ENCODE measurements around the gene TAL1. TPM values are rescaled to one million over a fixed set of nuclear protein-coding genes. Genes with fewer than 3 reads are reported as not detected.

Gene TAL1
- total and polyA plus RNA-seq, 10 of the 15 experiments (the other 5 are each of a cell fraction or from before 2014, with no cell fraction given): 0.05 TPM; not detected in 9

- TF ChIP-seq TCF12 (IDR thresholded peaks at IDR 0.05; ENCODE audit: low read depth, low read length): no peak
- TF ChIP-seq BRCA1 (IDR thresholded peaks at IDR 0.05; ENCODE audit: low read depth, low read length): no peak
These were observed 59.2 kb downstream of the TAL1 start (continued) for GRCh38 chr1:47172782-47173181.

Other genes with a start within 250 kb of the TAL1 start
Only the 7 nearest of the 8 such genes appear.
- gene CYP4Z1, start 165.0 kb downstream of the TAL1 start, total RNA-seq (2014; rRNA removed): not detected in 2 replicates
- not detected in 2 replicates for gene CYP4Z1, start 165.0 kb downstream of the TAL1 start, total RNA-seq (2014; rRNA removed; fragmentation: Illumina TruSeq; extraction: Trizol)
- gene CYP4Z1, start 165.0 kb downstream of the TAL1 start, total RNA-seq (2021): not detected in 2 replicates
- not detected in 2 replicates for gene CYP4Z1, start 165.0 kb downstream of the TAL1 start, polyA plus RNA-seq (2011; rRNA removed)
- not detected in 2 replicates for gene CYP4Z1, start 165.0 kb downstream of the TAL1 start, polyA plus RNA-seq (2014; fragmentation: Illumina TruSeq; extraction: Trizol)
- not detected for gene CYP4Z1, start 165.0 kb downstream of the TAL1 start, polyA plus RNA-seq (2014; fragmentation: Nextera tagmentation; extraction: Ambion mirVana)
- gene CYP4Z1, start 165.0 kb downstream of the TAL1 start, polyA plus RNA-seq (2014; rRNA removed): not detected in 2 replicates
- not detected for gene CYP4Z1, start 165.0 kb downstream of the TAL1 start, polyA plus RNA-seq (2016; fragmentation: Nextera tagmentation; extraction: Ambion mirVana)
- gene CYP4A22, start 94.8 kb downstream of the TAL1 start, total RNA-seq (2014; rRNA removed): not detected in 2 replicates
- not detected in 2 replicates for gene CYP4A22, start 94.8 kb downstream of the TAL1 start, total RNA-seq (2014; rRNA removed; fragmentation: Illumina TruSeq; extraction: Trizol)
- not detected in 2 replicates for gene CYP4A22, start 94.8 kb downstream of the TAL1 start, total RNA-seq (2021)
- gene CYP4A22, start 94.8 kb downstream of the TAL1 start, polyA plus RNA-seq (2011; rRNA removed): not detected in 2 replicates
- not detected in 2 replicates for gene CYP4A22, start 94.8 kb downstream of the TAL1 start, polyA plus RNA-seq (2014; fragmentation: Illumina TruSeq; extraction: Trizol)
- not detected for gene CYP4A22, start 94.8 kb downstream of the TAL1 start, polyA plus RNA-seq (2014; fragmentation: Nextera tagmentation; extraction: Ambion mirVana)
- gene CYP4A22, start 94.8 kb downstream of the TAL1 start, polyA plus RNA-seq (2014; rRNA removed): not detected in 2 replicates
- not detected for gene CYP4A22, start 94.8 kb downstream of the TAL1 start, polyA plus RNA-seq (2016; fragmentation: Nextera tagmentation; extraction: Ambion mirVana)
- gene PDZK1IP1, start 42.2 kb downstream of the TAL1 start, total RNA-seq (2014; rRNA removed): not detected in 2 replicates
- gene PDZK1IP1, start 42.2 kb downstream of the TAL1 start, total RNA-seq (2014; rRNA removed; fragmentation: Illumina TruSeq; extraction: Trizol): not detected in 2 replicates
- gene PDZK1IP1, start 42.2 kb downstream of the TAL1 start, total RNA-seq (2021): not detected in 2 replicates
- not detected in 2 replicates for gene PDZK1IP1, start 42.2 kb downstream of the TAL1 start, polyA plus RNA-seq (2011; rRNA removed)
- not detected in 2 replicates for gene PDZK1IP1, start 42.2 kb downstream of the TAL1 start, polyA plus RNA-seq (2014; fragmentation: Illumina TruSeq; extraction: Trizol)
- gene PDZK1IP1, start 42.2 kb downstream of the TAL1 start, polyA plus RNA-seq (2014; fragmentation: Nextera tagmentation; extraction: Ambion mirVana): not detected
- not detected in 2 replicates for gene PDZK1IP1, start 42.2 kb downstream of the TAL1 start, polyA plus RNA-seq (2014; rRNA removed)
- gene PDZK1IP1, start 42.2 kb downstream of the TAL1 start, polyA plus RNA-seq (2016; fragmentation: Nextera tagmentation; extraction: Ambion mirVana): not detected
- 26.3 and 33.1 TPM in 2 replicates for gene STIL, start 81.9 kb upstream of the TAL1 start, total RNA-seq (2014; rRNA removed)
- 31.1 and 32.8 TPM in 2 replicates for gene STIL, start 81.9 kb upstream of the TAL1 start, total RNA-seq (2014; rRNA removed; fragmentation: Illumina TruSeq; extraction: Trizol)
- gene STIL, start 81.9 kb upstream of the TAL1 start, total RNA-seq (2021): 22.9 and 23.3 TPM in 2 replicates
- gene STIL, start 81.9 kb upstream of the TAL1 start, polyA plus RNA-seq (2011; rRNA removed): 35.1 and 42.7 TPM in 2 replicates
- gene STIL, start 81.9 kb upstream of the TAL1 start, polyA plus RNA-seq (2014; fragmentation: Illumina TruSeq; extraction: Trizol): 28.5 and 34.1 TPM in 2 replicates
- 1 to 10 TPM; 6.0 to 6.3 TPM for gene STIL, start 81.9 kb upstream of the TAL1 start, polyA plus RNA-seq (2014; fragmentation: Nextera tagmentation; extraction: Ambion mirVana)
- gene STIL, start 81.9 kb upstream of the TAL1 start, polyA plus RNA-seq (2014; rRNA removed): 17.1 and 18.2 TPM in 2 replicates
- gene STIL, start 81.9 kb upstream of the TAL1 start, polyA plus RNA-seq (2016; fragmentation: Nextera tagmentation; extraction: Ambion mirVana): 10 to 100 TPM; 26.8 to 30.0 TPM
- 79.8 and 100 TPM in 2 replicates for gene CMPK1, start 101.6 kb upstream of the TAL1 start, total RNA-seq (2014; rRNA removed)
- gene CMPK1, start 101.6 kb upstream of the TAL1 start, total RNA-seq (2014; rRNA removed; fragmentation: Illumina TruSeq; extraction: Trizol): 122 and 130 TPM in 2 replicates
- gene CMPK1, start 101.6 kb upstream of the TAL1 start, total RNA-seq (2021): 112 and 116 TPM in 2 replicates
- 79.2 and 141 TPM in 2 replicates for gene CMPK1, start 101.6 kb upstream of the TAL1 start, polyA plus RNA-seq (2011; rRNA removed)
- 126 and 161 TPM in 2 replicates for gene CMPK1, start 101.6 kb upstream of the TAL1 start, polyA plus RNA-seq (2014; fragmentation: Illumina TruSeq; extraction: Trizol)
- gene CMPK1, start 101.6 kb upstream of the TAL1 start, polyA plus RNA-seq (2014; fragmentation: Nextera tagmentation; extraction: Ambion mirVana): 10 to 100 TPM; 43.7 to 61.0 TPM
- gene CMPK1, start 101.6 kb upstream of the TAL1 start, polyA plus RNA-seq (2014; rRNA removed): 67.2 and 76.6 TPM in 2 replicates
- gene CMPK1, start 101.6 kb upstream of the TAL1 start, polyA plus RNA-seq (2016; fragmentation: Nextera tagmentation; extraction: Ambion mirVana): 100 to 1,000 TPM in 1 of 2 experiments, 10 to 100 TPM in 1; 91.5 to 159 TPM
- gene FOXE3, start 184.1 kb upstream of the TAL1 start, total RNA-seq (2014; rRNA removed): not detected in 2 replicates
- gene FOXE3, start 184.1 kb upstream of the TAL1 start, total RNA-seq (2014; rRNA removed; fragmentation: Illumina TruSeq; extraction: Trizol): not detected in 2 replicates
- gene FOXE3, start 184.1 kb upstream of the TAL1 start, total RNA-seq (2021): not detected in 2 replicates
- not detected in 2 replicates for gene FOXE3, start 184.1 kb upstream of the TAL1 start, polyA plus RNA-seq (2011; rRNA removed)
- not detected in 2 replicates for gene FOXE3, start 184.1 kb upstream of the TAL1 start, polyA plus RNA-seq (2014; fragmentation: Illumina TruSeq; extraction: Trizol)
- not detected for gene FOXE3, start 184.1 kb upstream of the TAL1 start, polyA plus RNA-seq (2014; fragmentation: Nextera tagmentation; extraction: Ambion mirVana)
- gene FOXE3, start 184.1 kb upstream of the TAL1 start, polyA plus RNA-seq (2014; rRNA removed): 0.13 TPM in 1 of 2 replicates, not detected in the other
- gene FOXE3, start 184.1 kb upstream of the TAL1 start, polyA plus RNA-seq (2016; fragmentation: Nextera tagmentation; extraction: Ambion mirVana): not detected
- gene FOXD2, start 205.8 kb upstream of the TAL1 start, total RNA-seq (2014; rRNA removed): under 0.01 and 0.05 TPM in 2 replicates
- gene FOXD2, start 205.8 kb upstream of the TAL1 start, total RNA-seq (2014; rRNA removed; fragmentation: Illumina TruSeq; extraction: Trizol): 0.04 TPM in 1 of 2 replicates, not detected in the other
- 0.05 TPM in 1 of 2 replicates, not detected in the other for gene FOXD2, start 205.8 kb upstream of the TAL1 start, total RNA-seq (2021)
- 0.01 and 0.04 TPM in 2 replicates for gene FOXD2, start 205.8 kb upstream of the TAL1 start, polyA plus RNA-seq (2011; rRNA removed)
- 0.01 TPM in 1 of 2 replicates, not detected in the other for gene FOXD2, start 205.8 kb upstream of the TAL1 start, polyA plus RNA-seq (2014; fragmentation: Illumina TruSeq; extraction: Trizol)
- under 1 TPM in 1 of 2 experiments, not detected in 1; 0.04 TPM for gene FOXD2, start 205.8 kb upstream of the TAL1 start, polyA plus RNA-seq (2014; fragmentation: Nextera tagmentation; extraction: Ambion mirVana)
- gene FOXD2, start 205.8 kb upstream of the TAL1 start, polyA plus RNA-seq (2014; rRNA removed): 0.01 and 0.04 TPM in 2 replicates
- under 1 TPM; 0.23 to 0.27 TPM for gene FOXD2, start 205.8 kb upstream of the TAL1 start, polyA plus RNA-seq (2016; fragmentation: Nextera tagmentation; extraction: Ambion mirVana)

All from GM12878 (cell line).